HG03378 (cell line): ENCODE data around the gene PADI1.

Experiments
- ATAC-seq: cut with Tn5 transposase; IDR thresholded peaks from one replicate; pipeline ENCODE4 v1.9.1; 2021; ENCODE audit warnings: mild to moderate bottlenecking, moderate library complexity; ENCODE audit not compliant: unreplicated experiment

Gene PADI1

GRCh38 chr1:17270891-17271765 lies 66.2 kb downstream of the PADI1 start:
- ATAC-seq = no peak

GRCh38 chr1:17272066-17272465 lies 67.1 kb downstream of the PADI1 start:
- no peak for ATAC-seq

- ATAC-seq = no peak
Measured at GRCh38 chr1:17272646-17273045, 67.7 kb downstream of the PADI1 start.

- ATAC-seq = no peak
Measured at GRCh38 chr1:17273096-17273495, 68.2 kb downstream of the PADI1 start.

GRCh38 chr1:17274186-17275170 lies 69.5 kb downstream of the PADI1 start:
- ATAC-seq = no peak

DNA sequence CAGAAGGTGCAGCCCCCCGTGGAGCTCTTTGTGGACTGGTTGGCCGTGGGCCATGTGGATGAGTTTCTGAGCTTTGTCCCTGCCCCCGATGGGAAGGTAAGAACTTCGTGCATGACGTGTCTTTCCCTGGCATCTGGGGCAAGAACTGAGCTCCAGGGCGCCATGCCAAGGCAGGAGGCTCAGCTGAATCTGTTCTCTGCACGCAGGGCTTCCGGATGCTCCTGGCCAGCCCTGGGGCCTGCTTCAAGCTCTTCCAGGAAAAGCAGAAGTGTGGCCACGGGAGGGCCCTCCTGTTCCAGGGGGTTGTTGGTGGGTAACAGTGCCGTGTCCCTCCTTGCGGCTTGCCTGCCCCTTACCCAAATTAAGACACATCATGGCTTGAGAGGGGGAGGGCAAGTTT lies 71.6 kb downstream of the PADI1 start:
- ATAC-seq = no peak

- ATAC-seq = no peak
Measured at GRCh38 chr1:17277511-17278159, 72.7 kb downstream of the PADI1 start.

DNA sequence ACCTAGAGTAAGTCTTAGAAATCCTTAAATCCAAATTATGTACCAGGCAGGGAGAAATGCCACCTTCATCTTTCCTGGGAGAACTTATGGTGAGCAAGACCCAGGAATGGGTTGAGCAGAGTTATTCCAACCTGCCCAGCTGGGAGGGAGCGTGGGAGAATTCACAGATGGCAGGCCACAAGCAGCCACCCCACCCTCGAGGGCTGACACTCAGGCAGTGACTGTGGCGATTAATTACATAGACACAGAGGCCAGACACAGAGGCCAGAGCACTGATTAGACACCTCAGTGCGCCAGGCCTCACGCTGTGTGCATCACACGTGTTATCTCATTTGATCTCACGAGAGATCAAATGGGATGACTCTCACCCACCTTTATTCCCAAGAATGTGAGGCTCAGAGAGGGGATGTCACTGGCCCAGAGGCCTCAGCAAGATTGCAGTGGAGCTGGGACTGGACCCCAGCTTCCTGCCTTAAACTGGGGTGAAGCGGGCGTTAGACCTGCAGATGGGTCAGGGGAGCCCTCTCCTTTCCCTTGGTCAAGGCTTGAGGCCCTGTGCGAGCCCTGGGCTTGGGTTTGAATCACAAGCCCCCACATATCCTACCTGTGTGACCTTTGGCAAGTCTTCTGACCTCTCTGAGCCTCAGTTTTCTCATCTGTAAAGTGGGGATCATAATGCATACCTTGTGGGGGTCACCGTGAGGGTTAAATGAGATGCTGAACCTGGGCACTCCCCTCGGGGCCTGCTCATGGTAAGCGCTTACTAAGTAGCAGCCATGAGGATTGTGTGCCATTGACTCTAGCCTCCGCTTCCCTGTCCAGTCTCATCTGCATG lies 74.3 kb downstream of the PADI1 start:
- ATAC-seq = no peak

GRCh38 chr1:17280436-17280835 lies 75.5 kb downstream of the PADI1 start:
- ATAC-seq = no peak

- ATAC-seq = no peak
Measured at GRCh38 chr1:17280894-17281293, 76.0 kb downstream of the PADI1 start.

DNA sequence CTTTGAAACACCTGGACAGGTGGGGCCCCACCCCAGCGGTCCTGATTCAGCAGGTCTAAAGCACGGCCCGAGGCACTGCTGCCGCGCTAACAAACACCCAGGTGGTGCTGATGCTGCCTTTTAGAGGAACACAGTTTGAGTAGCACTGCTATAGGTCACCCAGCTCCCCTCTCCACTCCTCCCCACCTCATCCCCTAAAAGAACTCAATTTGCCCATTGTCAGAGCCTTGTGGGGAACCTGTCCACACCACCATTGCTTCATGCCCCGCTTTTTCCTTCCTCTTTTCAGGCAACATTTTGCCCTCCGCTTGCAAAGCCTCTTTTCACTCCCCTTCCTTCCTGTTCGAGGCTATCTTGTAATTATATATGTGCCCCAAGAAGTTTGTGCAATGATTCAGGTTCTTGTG lies 76.8 kb downstream of the PADI1 start:
- ATAC-seq = no peak

DNA sequence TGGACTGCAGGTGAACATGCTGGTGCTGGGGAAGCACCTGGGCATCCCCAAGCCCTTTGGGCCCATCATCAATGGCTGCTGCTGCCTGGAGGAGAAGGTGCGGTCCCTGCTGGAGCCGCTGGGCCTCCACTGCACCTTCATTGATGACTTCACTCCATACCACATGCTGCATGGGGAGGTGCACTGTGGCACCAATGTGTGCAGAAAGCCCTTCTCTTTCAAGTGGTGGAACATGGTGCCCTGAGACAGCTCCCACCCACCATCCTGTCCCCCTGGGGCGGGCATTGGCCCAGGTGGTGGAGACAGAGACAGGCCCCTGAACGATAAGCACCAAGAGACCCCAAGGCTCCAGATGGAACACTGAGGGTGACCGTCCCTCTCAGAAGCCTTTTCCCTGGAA lies 77.9 kb downstream of the PADI1 start:
- ATAC-seq = no peak

DNA sequence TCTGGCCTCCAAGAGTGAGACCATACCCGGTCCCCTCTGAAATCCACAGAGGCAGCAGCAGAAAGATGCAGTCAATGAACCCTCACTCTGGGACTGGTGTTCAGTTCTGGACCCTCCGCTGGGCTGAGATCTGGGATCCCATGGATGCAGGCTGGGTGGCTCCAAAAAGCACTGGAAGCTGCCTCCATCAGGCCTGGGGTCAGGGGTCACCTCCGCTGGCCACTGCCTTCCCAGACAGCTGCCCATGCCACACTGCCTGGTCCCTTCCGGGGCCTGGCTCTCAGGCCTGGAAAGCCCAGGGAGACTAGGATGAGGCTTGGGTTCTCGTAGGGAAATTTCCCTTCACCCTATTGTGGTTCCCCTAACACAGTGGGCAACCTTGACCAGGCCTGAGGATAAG lies 81.7 kb downstream of the PADI1 start:
- ATAC-seq = no peak

DNA sequence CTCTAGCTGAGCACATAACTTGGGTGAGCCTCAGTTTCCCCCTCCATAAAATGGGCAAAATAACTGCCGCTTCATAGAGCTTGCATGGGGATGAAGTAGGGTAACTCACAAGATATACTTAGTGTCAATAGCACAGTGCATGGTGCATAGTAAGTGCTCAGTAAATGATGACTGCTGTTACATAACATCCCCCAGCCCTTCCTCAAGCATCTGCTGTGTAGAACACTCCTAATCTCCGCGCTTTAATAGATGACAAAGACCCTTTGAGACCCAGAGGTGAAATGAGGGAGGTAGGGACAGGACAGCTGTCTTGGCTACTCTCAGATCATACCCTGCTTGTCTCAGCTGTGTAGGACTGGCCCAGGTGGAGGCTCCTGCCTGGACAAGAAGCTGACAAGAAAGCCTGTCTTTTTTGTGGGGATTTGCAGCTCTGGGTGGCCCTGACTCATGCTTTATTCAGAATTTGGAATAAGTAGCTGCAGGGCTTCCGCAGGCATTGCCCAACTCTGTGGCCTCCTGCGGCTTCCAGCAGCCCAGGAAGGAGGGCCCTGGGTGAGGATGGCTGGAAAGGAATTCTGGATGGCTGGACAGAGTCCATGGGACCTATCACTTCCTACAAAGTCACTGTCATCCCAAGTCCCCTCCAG lies 82.3 kb downstream of the PADI1 start:
- no peak for ATAC-seq

DNA sequence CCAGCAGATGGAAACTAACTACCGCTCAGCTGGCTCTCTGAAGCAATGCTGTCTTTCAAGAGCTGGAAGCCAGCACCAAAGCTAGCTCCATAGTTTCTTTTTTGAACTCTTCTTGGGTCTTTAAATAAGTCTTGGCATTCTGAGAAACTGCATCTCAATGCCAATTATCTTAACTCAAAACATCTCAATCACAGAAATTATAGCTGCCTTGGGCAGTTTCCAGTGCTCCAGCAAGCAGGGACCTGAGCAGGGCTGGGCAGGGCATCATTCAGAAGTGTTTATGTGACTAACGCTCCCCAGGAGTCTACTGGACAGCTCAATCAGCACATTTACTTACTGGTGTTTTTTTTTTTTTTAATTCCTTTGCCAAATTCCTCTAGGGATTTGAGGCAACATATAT lies 84.8 kb downstream of the PADI1 start:
- ATAC-seq = no peak

- ATAC-seq = no peak
Measured at GRCh38 chr1:17290553-17290952, 85.6 kb downstream of the PADI1 start.

GRCh38 chr1:17292299-17293160 lies 87.6 kb downstream of the PADI1 start:
- no peak for ATAC-seq

DNA sequence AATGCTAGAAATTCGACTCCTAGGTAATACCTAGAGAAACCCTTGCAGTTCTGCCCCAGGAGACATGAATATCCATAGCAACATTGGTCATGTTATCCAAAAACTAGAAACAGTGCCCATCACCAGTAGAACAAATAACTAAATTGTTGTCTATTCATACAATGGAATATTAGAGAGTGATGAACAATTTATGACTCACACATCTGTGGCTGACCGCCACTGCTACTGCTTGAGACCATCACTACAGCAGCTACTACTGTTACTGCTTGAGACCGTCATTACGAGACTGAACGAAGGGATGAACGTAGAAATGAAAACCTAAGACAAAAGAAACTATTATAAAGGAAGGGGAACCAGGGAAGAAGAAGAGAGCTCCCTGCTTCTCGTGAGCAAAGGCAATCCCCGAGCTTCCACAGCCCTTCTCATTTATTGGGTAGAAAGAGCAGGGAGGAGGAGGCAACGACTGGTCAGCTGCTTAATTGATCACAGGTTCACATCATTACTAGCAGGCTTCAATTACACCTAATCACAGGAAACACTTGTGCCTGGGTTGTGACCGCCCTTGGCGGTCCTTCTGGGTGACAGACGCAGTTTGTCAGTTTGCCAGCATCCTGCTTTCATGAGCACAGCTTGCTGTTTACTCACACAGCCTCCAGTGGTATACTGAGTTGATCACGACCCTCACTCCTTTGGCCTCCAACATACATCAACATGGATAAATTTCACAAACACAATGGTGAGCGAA lies 88.9 kb downstream of the PADI1 start:
- no peak for ATAC-seq
